ENCODE results near the gene PTPN3. TPM values are rescaled to one million over a fixed set of nuclear protein-coding genes. Genes with fewer than 3 reads are reported as not detected.
"Not testable (repeated sequence)": the region's sequence is repeated elsewhere in the genome, so short reads cannot be mapped to it uniquely, and the experiment has no call there.

The PTPN3 gene, protein sequence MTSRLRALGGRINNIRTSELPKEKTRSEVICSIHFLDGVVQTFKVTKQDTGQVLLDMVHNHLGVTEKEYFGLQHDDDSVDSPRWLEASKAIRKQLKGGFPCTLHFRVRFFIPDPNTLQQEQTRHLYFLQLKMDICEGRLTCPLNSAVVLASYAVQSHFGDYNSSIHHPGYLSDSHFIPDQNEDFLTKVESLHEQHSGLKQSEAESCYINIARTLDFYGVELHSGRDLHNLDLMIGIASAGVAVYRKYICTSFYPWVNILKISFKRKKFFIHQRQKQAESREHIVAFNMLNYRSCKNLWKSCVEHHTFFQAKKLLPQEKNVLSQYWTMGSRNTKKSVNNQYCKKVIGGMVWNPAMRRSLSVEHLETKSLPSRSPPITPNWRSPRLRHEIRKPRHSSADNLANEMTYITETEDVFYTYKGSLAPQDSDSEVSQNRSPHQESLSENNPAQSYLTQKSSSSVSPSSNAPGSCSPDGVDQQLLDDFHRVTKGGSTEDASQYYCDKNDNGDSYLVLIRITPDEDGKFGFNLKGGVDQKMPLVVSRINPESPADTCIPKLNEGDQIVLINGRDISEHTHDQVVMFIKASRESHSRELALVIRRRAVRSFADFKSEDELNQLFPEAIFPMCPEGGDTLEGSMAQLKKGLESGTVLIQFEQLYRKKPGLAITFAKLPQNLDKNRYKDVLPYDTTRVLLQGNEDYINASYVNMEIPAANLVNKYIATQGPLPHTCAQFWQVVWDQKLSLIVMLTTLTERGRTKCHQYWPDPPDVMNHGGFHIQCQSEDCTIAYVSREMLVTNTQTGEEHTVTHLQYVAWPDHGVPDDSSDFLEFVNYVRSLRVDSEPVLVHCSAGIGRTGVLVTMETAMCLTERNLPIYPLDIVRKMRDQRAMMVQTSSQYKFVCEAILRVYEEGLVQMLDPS
- 2.1 and 2.2 TPM in 2 replicates for total RNA-seq
- 0.84 and 4.2 TPM in 2 replicates for polyA plus RNA-seq

DNA sequence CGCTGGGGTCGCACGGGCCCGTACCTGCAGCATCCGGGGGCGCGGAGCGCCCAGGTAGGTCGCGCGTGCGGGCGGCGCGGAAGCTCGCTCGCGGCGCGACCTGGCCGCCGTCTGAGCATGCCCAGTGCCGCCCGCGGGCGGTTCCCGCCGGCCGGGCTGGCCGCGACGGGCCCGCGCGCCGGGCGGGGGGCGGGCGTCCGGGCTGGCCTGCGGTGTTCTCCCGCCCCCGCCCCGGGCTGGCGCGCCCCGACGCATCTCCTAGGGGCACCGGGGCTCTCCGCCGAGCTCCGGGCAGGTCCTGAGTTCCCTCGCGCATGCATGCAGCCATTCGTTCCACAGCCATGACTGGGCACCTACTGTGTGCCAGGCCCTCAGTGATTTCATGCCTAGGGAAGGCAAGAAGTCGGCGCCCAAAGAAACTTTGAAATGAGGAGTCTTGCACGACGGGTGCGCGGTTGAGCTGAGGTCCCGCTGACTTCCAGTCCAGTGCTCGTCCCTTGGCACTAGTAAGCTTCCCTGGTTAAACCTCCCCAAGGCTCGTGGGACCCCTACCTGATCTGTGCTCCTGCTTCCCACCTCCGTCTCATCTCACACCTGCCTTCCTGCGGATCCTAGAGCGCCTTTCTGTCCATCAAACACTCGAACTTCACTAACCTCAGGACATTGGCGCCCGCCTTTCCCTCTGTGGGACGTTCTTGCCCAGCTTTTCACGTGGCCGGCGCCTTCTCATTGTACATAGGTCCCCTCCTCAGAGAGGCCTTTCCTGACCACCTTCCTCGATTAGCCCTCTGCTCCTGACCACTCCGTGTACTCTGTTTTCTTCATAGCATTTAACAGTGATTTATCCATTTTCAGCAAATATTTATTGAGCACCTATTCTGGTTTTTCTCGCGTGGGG is at the start of gene PTPN3:
Gene PTPN3 (minus strand): TSS at position 113 of the 898 bp plus-strand sequence. CDS start 34,873 bp downstream, outside the sequence.
- peaks cover 95% of the 10 kb centered on the region for H3K27me3 ChIP-seq
- H3K9me3 ChIP-seq (ENCODE audit: low read depth) = no peaks in the 10 kb centered on the region
- DNase-seq (ENCODE audit: low read depth in 1 of 2, low spot score in 1 of 2) = peak in 1 of 2 donors; percentile 34
- TF ChIP-seq, protein P1, sequence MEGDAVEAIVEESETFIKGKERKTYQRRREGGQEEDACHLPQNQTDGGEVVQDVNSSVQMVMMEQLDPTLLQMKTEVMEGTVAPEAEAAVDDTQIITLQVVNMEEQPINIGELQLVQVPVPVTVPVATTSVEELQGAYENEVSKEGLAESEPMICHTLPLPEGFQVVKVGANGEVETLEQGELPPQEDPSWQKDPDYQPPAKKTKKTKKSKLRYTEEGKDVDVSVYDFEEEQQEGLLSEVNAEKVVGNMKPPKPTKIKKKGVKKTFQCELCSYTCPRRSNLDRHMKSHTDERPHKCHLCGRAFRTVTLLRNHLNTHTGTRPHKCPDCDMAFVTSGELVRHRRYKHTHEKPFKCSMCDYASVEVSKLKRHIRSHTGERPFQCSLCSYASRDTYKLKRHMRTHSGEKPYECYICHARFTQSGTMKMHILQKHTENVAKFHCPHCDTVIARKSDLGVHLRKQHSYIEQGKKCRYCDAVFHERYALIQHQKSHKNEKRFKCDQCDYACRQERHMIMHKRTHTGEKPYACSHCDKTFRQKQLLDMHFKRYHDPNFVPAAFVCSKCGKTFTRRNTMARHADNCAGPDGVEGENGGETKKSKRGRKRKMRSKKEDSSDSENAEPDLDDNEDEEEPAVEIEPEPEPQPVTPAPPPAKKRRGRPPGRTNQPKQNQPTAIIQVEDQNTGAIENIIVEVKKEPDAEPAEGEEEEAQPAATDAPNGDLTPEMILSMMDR (IDR thresholded peaks at IDR 0.05; ENCODE audit: low read depth, low read length) = no peak
- H3K4me3 ChIP-seq = peak within 1 kb of the TSS; percentile 23
- no peaks in the 10 kb centered on the region for H3K36me3 ChIP-seq
- no peak within 1 kb of the TSS for H3K27ac ChIP-seq
- no peaks in the 10 kb centered on the region for H3K4me1 ChIP-seq (ENCODE audit: low read depth)

DNA sequence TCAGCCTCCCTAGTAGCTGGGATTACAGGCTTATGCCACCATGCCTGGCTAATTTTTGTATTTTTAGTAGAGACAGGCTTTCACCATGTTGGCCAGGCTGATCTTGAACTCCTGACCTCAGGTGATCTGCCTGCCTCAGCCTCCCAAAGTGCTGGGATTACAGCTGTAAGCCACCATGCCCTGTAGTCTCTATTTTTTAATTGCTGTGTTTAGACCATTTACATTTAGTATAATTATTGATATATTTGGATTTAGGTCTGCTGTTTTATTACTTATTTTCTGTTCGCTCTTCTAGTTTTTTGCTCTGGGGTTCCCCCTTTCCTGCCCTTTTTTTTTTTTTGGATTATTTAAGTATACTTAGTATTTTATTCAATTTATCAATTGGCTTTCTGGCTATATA is 46.8 kb upstream of the PTPN3 start:
- H3K4me3 ChIP-seq; H3K36me3 ChIP-seq; H3K9me3 ChIP-seq (ENCODE audit: low read depth); DNase-seq (ENCODE audit: low read depth in 1 of 2, low spot score in 1 of 2); H3K27me3 ChIP-seq; H3K4me1 ChIP-seq (ENCODE audit: low read depth); H3K27ac ChIP-seq: not testable (repeated sequence)

DNA sequence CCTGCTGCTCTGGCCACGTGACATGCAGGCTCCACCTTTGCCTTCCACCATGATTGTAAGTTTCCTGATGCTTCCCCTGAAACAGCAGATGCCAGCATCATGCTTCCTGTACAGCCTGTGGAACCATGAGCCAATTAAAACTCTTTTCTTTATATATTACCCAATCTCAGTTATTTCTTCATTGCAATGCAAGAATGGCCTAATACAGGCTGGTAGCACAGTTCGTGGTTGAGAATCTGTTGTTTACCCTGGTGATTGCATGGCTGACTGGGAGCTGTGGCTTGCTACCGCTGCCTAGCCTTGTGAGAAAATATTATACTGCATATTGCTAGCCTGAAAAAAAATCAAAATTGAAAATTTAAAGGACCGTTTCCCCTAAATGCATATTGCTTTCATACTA is 44.8 kb upstream of the PTPN3 start:
- H3K27ac ChIP-seq = no peak overlapping the region
- H3K27me3 ChIP-seq = peaks cover 4% of the 10 kb centered on the region
- H3K4me1 ChIP-seq (ENCODE audit: low read depth) = no peaks in the 10 kb centered on the region
- H3K9me3 ChIP-seq (ENCODE audit: low read depth) = no peaks in the 10 kb centered on the region
- peak in 1 of 2 donors; percentile 25 for DNase-seq (ENCODE audit: low read depth in 1 of 2, low spot score in 1 of 2)
- no peak overlapping the region for H3K4me3 ChIP-seq
- TF ChIP-seq, protein P1 (IDR thresholded peaks at IDR 0.05; ENCODE audit: low read depth, low read length) = no peak
- no peaks in the 10 kb centered on the region for H3K36me3 ChIP-seq

DNA sequence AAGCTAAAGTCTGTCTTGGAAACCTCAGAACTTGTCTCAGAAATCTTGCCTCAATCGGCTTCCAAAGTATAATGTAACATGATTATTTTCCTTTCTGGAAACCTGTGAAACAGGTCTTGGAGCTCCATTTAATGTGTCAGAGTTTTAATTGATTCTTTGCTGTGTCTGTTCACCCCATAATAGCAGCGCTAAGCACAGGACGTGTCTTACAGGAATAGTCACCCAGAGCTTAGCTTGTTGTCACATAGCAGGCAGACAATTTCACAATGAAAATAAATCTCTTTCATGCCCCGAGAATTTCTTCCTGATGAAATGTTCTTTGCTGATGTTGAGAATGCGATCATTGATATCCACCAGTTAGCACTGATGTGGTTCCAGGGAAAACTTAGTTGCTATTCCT is 40.2 kb upstream of the PTPN3 start:
- no peak overlapping the region for H3K4me3 ChIP-seq
- DNase-seq (ENCODE audit: low read depth in 1 of 2, low spot score in 1 of 2) = no peak
- H3K4me1 ChIP-seq (ENCODE audit: low read depth) = no peaks in the 10 kb centered on the region
- H3K27me3 ChIP-seq = peaks cover 4% of the 10 kb centered on the region
- H3K9me3 ChIP-seq (ENCODE audit: low read depth) = no peaks in the 10 kb centered on the region
- H3K36me3 ChIP-seq = no peaks in the 10 kb centered on the region
- no peak overlapping the region for H3K27ac ChIP-seq
- TF ChIP-seq, protein P1 (IDR thresholded peaks at IDR 0.05; ENCODE audit: low read depth, low read length) = no peak

GRCh38 chr9:109537288-109537687 is 39.2 kb upstream of the PTPN3 start:
- no peak overlapping the region for H3K4me3 ChIP-seq
- TF ChIP-seq, protein P1 (IDR thresholded peaks at IDR 0.05; ENCODE audit: low read depth, low read length) = no peak
- DNase-seq (ENCODE audit: low read depth in 1 of 2, low spot score in 1 of 2) = no peak
- no peaks in the 10 kb centered on the region for H3K36me3 ChIP-seq
- peaks cover 4% of the 10 kb centered on the region for H3K27me3 ChIP-seq
- no peaks in the 10 kb centered on the region for H3K4me1 ChIP-seq (ENCODE audit: low read depth)
- H3K27ac ChIP-seq = no peak overlapping the region
- H3K9me3 ChIP-seq (ENCODE audit: low read depth) = no peaks in the 10 kb centered on the region
